Measurements from ENCODE around the gene IGIP. TPM values are rescaled to one million over a fixed set of nuclear protein-coding genes. Genes with fewer than 3 reads are reported as not detected.

IGIP gene
- total RNA-seq, 1 experiment from 2014 or later = 1.7 TPM

DNA sequence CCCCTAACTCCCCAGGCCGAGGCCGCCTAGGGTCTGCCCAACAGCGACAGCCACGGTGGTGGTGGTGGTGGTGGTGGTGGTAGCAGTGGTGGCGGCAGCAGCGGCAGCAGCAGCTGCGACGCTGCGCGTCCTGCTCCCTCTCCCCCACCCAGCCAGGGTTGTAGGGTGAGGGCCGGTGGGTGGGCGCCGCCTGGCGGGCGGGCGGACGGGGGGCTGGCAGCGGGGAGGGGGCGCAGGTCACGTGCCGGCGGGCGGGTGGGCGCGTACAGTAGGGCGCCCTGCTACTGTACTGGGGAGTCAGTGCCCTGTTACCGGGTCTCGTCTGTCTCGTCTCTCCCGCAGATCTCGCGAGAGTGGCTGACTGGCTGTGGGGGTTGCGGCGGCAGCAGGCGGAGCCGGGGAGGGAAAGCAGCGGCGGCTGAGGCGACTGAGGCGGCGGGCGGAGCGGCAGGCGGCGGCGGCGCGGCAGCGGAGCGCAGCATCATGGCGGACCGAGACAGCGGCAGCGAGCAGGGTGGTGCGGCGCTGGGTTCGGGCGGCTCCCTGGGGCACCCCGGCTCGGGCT is 12.0 kb upstream of the IGIP start, which contains the start of gene PURA (continued):
- TF ChIP-seq, protein P1, sequence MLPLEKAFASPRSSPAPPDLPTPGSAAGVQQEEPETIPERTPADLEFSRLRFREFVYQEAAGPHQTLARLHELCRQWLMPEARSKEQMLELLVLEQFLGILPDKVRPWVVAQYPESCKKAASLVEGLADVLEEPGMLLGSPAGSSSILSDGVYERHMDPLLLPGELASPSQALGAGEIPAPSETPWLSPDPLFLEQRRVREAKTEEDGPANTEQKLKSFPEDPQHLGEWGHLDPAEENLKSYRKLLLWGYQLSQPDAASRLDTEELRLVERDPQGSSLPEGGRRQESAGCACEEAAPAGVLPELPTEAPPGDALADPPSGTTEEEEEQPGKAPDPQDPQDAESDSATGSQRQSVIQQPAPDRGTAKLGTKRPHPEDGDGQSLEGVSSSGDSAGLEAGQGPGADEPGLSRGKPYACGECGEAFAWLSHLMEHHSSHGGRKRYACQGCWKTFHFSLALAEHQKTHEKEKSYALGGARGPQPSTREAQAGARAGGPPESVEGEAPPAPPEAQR (CRISPR knock-in tag; IDR thresholded peaks at IDR 0.05) = no peak
- TF ChIP-seq, protein P2, sequence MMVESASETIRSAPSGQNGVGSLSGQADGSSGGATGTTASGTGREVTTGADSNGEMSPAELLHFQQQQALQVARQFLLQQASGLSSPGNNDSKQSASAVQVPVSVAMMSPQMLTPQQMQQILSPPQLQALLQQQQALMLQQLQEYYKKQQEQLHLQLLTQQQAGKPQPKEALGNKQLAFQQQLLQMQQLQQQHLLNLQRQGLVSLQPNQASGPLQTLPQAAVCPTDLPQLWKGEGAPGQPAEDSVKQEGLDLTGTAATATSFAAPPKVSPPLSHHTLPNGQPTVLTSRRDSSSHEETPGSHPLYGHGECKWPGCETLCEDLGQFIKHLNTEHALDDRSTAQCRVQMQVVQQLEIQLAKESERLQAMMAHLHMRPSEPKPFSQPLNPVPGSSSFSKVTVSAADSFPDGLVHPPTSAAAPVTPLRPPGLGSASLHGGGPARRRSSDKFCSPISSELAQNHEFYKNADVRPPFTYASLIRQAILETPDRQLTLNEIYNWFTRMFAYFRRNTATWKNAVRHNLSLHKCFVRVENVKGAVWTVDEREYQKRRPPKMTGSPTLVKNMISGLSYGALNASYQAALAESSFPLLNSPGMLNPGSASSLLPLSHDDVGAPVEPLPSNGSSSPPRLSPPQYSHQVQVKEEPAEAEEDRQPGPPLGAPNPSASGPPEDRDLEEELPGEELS (CRISPR knock-in tag; IDR thresholded peaks at IDR 0.05) = 0 out of 2 replicates have a peak, but pooled peaks have one; percentile 7
- peak; percentile 69 for TF ChIP-seq SP1 (CRISPR knock-in tag; conservative IDR thresholded peaks at IDR 0.05)
- TF ChIP-seq, protein P3, sequence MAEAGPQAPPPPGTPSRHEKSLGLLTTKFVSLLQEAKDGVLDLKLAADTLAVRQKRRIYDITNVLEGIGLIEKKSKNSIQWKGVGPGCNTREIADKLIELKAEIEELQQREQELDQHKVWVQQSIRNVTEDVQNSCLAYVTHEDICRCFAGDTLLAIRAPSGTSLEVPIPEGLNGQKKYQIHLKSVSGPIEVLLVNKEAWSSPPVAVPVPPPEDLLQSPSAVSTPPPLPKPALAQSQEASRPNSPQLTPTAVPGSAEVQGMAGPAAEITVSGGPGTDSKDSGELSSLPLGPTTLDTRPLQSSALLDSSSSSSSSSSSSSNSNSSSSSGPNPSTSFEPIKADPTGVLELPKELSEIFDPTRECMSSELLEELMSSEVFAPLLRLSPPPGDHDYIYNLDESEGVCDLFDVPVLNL (CRISPR knock-in tag; IDR thresholded peaks at IDR 0.05; ENCODE audit: borderline replicate concordance, low read depth) = no peak
- TF ChIP-seq GABPB1 (CRISPR knock-in tag; IDR thresholded peaks at IDR 0.05) = no peak
- TF ChIP-seq, protein P4, sequence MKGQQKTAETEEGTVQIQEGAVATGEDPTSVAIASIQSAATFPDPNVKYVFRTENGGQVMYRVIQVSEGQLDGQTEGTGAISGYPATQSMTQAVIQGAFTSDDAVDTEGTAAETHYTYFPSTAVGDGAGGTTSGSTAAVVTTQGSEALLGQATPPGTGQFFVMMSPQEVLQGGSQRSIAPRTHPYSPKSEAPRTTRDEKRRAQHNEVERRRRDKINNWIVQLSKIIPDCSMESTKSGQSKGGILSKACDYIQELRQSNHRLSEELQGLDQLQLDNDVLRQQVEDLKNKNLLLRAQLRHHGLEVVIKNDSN (CRISPR knock-in tag; IDR thresholded peaks at IDR 0.05) = peak; percentile 75

DNA sequence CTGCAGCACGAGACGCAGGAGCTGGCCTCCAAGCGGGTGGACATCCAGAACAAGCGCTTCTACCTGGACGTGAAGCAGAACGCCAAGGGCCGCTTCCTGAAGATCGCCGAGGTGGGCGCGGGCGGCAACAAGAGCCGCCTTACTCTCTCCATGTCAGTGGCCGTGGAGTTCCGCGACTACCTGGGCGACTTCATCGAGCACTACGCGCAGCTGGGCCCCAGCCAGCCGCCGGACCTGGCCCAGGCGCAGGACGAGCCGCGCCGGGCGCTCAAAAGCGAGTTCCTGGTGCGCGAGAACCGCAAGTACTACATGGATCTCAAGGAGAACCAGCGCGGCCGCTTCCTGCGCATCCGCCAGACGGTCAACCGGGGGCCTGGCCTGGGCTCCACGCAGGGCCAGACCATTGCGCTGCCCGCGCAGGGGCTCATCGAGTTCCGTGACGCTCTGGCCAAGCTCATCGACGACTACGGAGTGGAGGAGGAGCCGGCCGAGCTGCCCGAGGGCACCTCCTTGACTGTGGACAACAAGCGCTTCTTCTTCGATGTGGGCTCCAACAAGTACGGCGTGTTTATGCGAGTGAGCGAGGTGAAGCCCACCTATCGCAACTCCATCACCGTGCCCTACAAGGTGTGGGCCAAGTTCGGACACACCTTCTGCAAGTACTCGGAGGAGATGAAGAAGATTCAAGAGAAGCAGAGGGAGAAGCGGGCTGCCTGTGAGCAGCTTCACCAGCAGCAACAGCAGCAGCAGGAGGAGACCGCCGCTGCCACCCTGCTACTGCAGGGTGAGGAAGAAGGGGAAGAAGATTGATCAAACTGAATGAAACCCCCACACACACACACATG is 11.2 kb upstream of the IGIP start:
- peak; percentile 2; the same call in 1 of the 2 replicates for ATAC-seq
- H3K27ac Mint-ChIP-seq = peak overlapping the region; percentile 73; the same call in 1 of the 2 replicates
- H3K27me3 Mint-ChIP-seq (ENCODE audit: low read depth) = peaks cover 70% of the 10 kb centered on the region
- ChIA-PET POLR2A (interaction anchor here (0.6 to 1.0 kb wide), 2 partner anchors 32 to 73 kb away, joined by 3 read pairs; no protein-coding TSS in a partner anchor), CTCF (interaction anchor here (0.8 to 4.5 kb wide), 10 partner anchors 11 to 244 kb away, joined by 3 to 58 read pairs (median 4); partner anchors contain the start of gene NRG2)
- H3K36me3 Mint-ChIP-seq = no peaks in the 10 kb centered on the region
- H3K4me3 Mint-ChIP-seq = peak overlapping the region; percentile 86
- no peaks in the 10 kb centered on the region for H3K9me3 Mint-ChIP-seq
- TF ChIP-seq, protein P5, sequence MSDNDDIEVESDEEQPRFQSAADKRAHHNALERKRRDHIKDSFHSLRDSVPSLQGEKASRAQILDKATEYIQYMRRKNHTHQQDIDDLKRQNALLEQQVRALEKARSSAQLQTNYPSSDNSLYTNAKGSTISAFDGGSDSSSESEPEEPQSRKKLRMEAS (CRISPR knock-in tag; IDR thresholded peaks at IDR 0.05) = peak; percentile 55; the same call in 1 of the 2 replicates
- TF ChIP-seq, protein P6, sequence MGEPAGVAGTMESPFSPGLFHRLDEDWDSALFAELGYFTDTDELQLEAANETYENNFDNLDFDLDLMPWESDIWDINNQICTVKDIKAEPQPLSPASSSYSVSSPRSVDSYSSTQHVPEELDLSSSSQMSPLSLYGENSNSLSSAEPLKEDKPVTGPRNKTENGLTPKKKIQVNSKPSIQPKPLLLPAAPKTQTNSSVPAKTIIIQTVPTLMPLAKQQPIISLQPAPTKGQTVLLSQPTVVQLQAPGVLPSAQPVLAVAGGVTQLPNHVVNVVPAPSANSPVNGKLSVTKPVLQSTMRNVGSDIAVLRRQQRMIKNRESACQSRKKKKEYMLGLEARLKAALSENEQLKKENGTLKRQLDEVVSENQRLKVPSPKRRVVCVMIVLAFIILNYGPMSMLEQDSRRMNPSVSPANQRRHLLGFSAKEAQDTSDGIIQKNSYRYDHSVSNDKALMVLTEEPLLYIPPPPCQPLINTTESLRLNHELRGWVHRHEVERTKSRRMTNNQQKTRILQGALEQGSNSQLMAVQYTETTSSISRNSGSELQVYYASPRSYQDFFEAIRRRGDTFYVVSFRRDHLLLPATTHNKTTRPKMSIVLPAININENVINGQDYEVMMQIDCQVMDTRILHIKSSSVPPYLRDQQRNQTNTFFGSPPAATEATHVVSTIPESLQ (CRISPR knock-in tag; IDR thresholded peaks at IDR 0.05) = no peak
- TF ChIP-seq, protein P7, sequence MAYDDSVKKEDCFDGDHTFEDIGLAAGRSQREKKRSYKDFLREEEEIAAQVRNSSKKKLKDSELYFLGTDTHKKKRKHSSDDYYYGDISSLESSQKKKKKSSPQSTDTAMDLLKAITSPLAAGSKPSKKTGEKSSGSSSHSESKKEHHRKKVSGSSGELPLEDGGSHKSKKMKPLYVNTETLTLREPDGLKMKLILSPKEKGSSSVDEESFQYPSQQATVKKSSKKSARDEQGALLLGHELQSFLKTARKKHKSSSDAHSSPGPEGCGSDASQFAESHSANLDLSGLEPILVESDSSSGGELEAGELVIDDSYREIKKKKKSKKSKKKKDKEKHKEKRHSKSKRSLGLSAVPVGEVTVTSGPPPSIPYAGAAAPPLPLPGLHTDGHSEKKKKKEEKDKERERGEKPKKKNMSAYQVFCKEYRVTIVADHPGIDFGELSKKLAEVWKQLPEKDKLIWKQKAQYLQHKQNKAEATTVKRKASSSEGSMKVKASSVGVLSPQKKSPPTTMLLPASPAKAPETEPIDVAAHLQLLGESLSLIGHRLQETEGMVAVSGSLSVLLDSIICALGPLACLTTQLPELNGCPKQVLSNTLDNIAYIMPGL (CRISPR knock-in tag; IDR thresholded peaks at IDR 0.05) = peak; percentile 14; the same call in 1 of the 2 replicates
- TF ChIP-seq, protein P8, sequence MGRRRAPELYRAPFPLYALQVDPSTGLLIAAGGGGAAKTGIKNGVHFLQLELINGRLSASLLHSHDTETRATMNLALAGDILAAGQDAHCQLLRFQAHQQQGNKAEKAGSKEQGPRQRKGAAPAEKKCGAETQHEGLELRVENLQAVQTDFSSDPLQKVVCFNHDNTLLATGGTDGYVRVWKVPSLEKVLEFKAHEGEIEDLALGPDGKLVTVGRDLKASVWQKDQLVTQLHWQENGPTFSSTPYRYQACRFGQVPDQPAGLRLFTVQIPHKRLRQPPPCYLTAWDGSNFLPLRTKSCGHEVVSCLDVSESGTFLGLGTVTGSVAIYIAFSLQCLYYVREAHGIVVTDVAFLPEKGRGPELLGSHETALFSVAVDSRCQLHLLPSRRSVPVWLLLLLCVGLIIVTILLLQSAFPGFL (CRISPR knock-in tag; IDR thresholded peaks at IDR 0.05; ENCODE audit: borderline replicate concordance) = no peak
- H3K4me1 Mint-ChIP-seq = peaks cover 66% of the 10 kb centered on the region
- DNase-seq (ENCODE audit: low spot score) = peak; percentile 57

Measured in WTC11 (cell line).